HCT116 (cell line): ENCODE measurements around the gene SYT3. TPM values are rescaled to one million over a fixed set of nuclear protein-coding genes. Genes with fewer than 3 reads are reported as not detected.

ENCODE experiments used
- ATAC-seq: fragments of 200-7000 bp; cut with Tn5 transposase; 2 replicates; pipeline ENCODE4 v1.9.1; 2020; ENCODE audit warnings: mild to moderate bottlenecking, moderate library complexity
- BruUV-seq: library from RNA; stranded (reverse); fragments of 400-500 nt; replicated peaks from 2 replicates; lab custom pipeline; 2021; lab: Mats Ljungman, UMichigan
- CTCF ChIA-PET: fragments of 300-600 bp; sonication (Branson Sonifier 250); formaldehyde crosslinking; loops from one replicate; lab custom pipeline; 2021; ENCODE audit warnings: antibody characterized with exemption; lab: Charles Lee
- POLR2A ChIA-PET: fragments of 300-600, 350-600 bp; sonication (Branson Sonifier 250); formaldehyde crosslinking; loops from one replicate; lab custom pipeline; 2021; ENCODE audit warnings: antibody characterized with exemption; lab: Charles Lee
- RAD21 ChIA-PET, 2 experiments: fragments of 300-600 bp; sonication (Branson Sonifier 250); formaldehyde crosslinking; loops; one replicate each; lab custom pipeline; 2023; ENCODE audit warnings: low total read pairs in 2 of 2; ENCODE audit not compliant: uncharacterized antibody in 2 of 2, unreplicated experiment in 2 of 2, low non-redundant PET in 1 of 2; lab: Charles Lee
- DNase-seq: peaks from one replicate; pipeline ENCODE4 v3.0.0-alpha.2; 2010; ENCODE audit warnings: low read depth, low spot score
- H2AFZ ChIP-seq: fragments of 200-600 bp; shearing (Covaris generic), sonication (generic); 2 replicates; pipeline ENCODE4 v1.6.1; 2017; ENCODE audit warnings: low read depth, mixed run types, mixed read lengths, antibody characterized with exemption, low read length; ENCODE audit not compliant: poor library complexity, severe bottlenecking
- H3K27ac ChIP-seq: 2 replicates; pipeline ENCODE4 v1.5.1; 2012; ENCODE audit warnings: low read depth, low read length
- H3K27me3 ChIP-seq: fragments of 200-600 bp; sonication (generic); 2 replicates; pipeline ENCODE4 v1.6.1; 2016; ENCODE audit warnings: mixed run types, low read length, mixed read lengths; ENCODE audit not compliant: insufficient read depth
- H3K36me3 ChIP-seq, 2 experiments: fragments of 200-500 bp in 1 of 2; fragments of 200-600 bp in 1 of 2; sonication (Bioruptor generic) in 1 of 2; sonication (generic) in 1 of 2; 2 replicates each; pipeline versions ENCODE4 v1.5.1 to v1.6.1; 2014 to 2016; ENCODE audit warnings: low read length in 2 of 2, inconsistent platforms in 1 of 2, mixed read lengths in 1 of 2, mixed run types in 1 of 2; ENCODE audit not compliant: insufficient read depth in 2 of 2, control insufficient read depth in 1 of 2
- H3K4me1 ChIP-seq, 2 experiments: fragments of 200-600 bp in 1 of 2; sonication (generic) in 1 of 2; 2 replicates each; pipeline versions ENCODE4 v1.5.1 to v1.6.1; 2012 to 2017; ENCODE audit warnings: low read length in 2 of 2, inconsistent platforms in 1 of 2, mild to moderate bottlenecking in 1 of 2, mixed read lengths in 1 of 2, mixed run types in 1 of 2, moderate library complexity in 1 of 2; ENCODE audit not compliant: insufficient read depth in 2 of 2, control insufficient read depth in 1 of 2
- H3K4me2 ChIP-seq: fragments of 200-600 bp; sonication (generic); 2 replicates; pipeline ENCODE4 v1.6.1; 2017; ENCODE audit warnings: mixed run types, low read length, mixed read lengths
- H3K4me3 ChIP-seq, 2 experiments: fragments of 200-600 bp in 1 of 2; sonication (generic) in 1 of 2; replicated peaks in 1 of 2; 2 replicates each; pipeline ENCODE4 v1.5.1; 2011 to 2016; ENCODE audit warnings: low read length in 2 of 2, control low read depth in 1 of 2, low read depth in 1 of 2, mild to moderate bottlenecking in 1 of 2, mixed read lengths in 1 of 2, mixed run types in 1 of 2
- H3K79me2 ChIP-seq: fragments of 200-600 bp; sonication (generic); 2 replicates; pipeline ENCODE4 v1.6.1; 2017; ENCODE audit warnings: mild to moderate bottlenecking, mixed run types, low read length, moderate library complexity, mixed read lengths; ENCODE audit not compliant: insufficient read depth
- H3K9ac ChIP-seq: fragments of 200-600 bp; sonication (generic); 2 replicates; pipeline ENCODE4 v1.6.1; 2016; ENCODE audit warnings: low read length, mixed read lengths
- H3K9me2 ChIP-seq: fragments of 200-600 bp; sonication (generic), shearing (Covaris generic); 2 replicates; pipeline ENCODE4 v1.6.1; 2017; ENCODE audit warnings: mixed run types, mild to moderate bottlenecking, moderate library complexity; ENCODE audit not compliant: insufficient read depth
- H3K9me3 ChIP-seq, 2 experiments: fragments of 200-500 bp in 1 of 2; fragments of 200-600 bp in 1 of 2; sonication (Bioruptor generic) in 1 of 2; sonication (generic) in 1 of 2; 2 replicates each; pipeline ENCODE4 v1.6.1; 2014 to 2017; ENCODE audit warnings: low read length in 2 of 2, mixed read lengths in 2 of 2, inconsistent platforms in 1 of 2, low read depth in 1 of 2, mild to moderate bottlenecking in 1 of 2, mixed run types in 1 of 2, moderate library complexity in 1 of 2; ENCODE audit not compliant: control insufficient read depth in 1 of 2, insufficient read depth in 1 of 2
- H4K20me1 ChIP-seq: fragments of 200-600 bp; sonication (generic), shearing (Covaris generic); 2 replicates; pipeline ENCODE4 v1.6.1; 2017; ENCODE audit warnings: mixed run types, mild to moderate bottlenecking, moderate library complexity; ENCODE audit not compliant: insufficient read depth
- ATF3 ChIP-seq: IDR thresholded peaks from 2 replicates; pipeline ENCODE4 v1.6.1; 2012
- CBX3 ChIP-seq: IDR thresholded peaks from 2 replicates; pipeline ENCODE4 v1.6.1; 2012; ENCODE audit warnings: low read depth
- CEBPB ChIP-seq: IDR thresholded peaks from 2 replicates; pipeline ENCODE4 v1.6.1; 2012; ENCODE audit warnings: low read depth
- CTCF ChIP-seq, 3 experiments: fragments of 200-600 bp in 1 of 3; sonication (generic) in 1 of 3; IDR thresholded peaks in 2 of 3; conservative IDR thresholded peaks in 1 of 3; 2 replicates each; pipeline ENCODE4 v1.5.1; 2012 to 2017; ENCODE audit warnings: low read depth in 2 of 3, low read length in 2 of 3, antibody characterized with exemption in 1 of 3, borderline replicate concordance in 1 of 3, control low read depth in 1 of 3, mild to moderate bottlenecking in 1 of 3, mixed read lengths in 1 of 3, mixed run types in 1 of 3, moderate library complexity in 1 of 3; ENCODE audit not compliant: insufficient read depth in 1 of 3
- EGR1 ChIP-seq: IDR thresholded peaks from 2 replicates; pipeline ENCODE4 v1.6.1; 2012; ENCODE audit warnings: low read depth
- ELF1 ChIP-seq: IDR thresholded peaks from 2 replicates; pipeline ENCODE4 v1.6.1; 2012; ENCODE audit warnings: low read depth, borderline replicate concordance
- EZH2 ChIP-seq: fragments of 200-600 bp; sonication (generic); IDR thresholded peaks from 2 replicates; pipeline ENCODE4 v1.6.1; 2017; ENCODE audit warnings: antibody characterized with exemption, mixed run types
- EZH2phosphoT487 ChIP-seq: fragments of 200-600 bp; IDR thresholded peaks from 2 replicates; pipeline ENCODE4 v1.6.1; 2018; ENCODE audit warnings: antibody characterized with exemption, borderline replicate concordance
- JUND ChIP-seq: IDR thresholded peaks from 2 replicates; pipeline ENCODE4 v1.6.1; 2012
- POLR2A ChIP-seq: IDR thresholded peaks from 2 replicates; pipeline ENCODE4 v1.7.0; 2011; ENCODE audit warnings: borderline replicate concordance; ENCODE audit not compliant: insufficient read depth, insufficient read length; ENCODE audit errors: extremely low read depth
- RAD21 ChIP-seq: IDR thresholded peaks from 2 replicates; pipeline ENCODE4 v1.6.1; 2012; ENCODE audit warnings: low read depth, mild to moderate bottlenecking
- SRF ChIP-seq: IDR thresholded peaks from 2 replicates; pipeline ENCODE4 v1.6.1; 2012; ENCODE audit warnings: low read depth
- TCF7L2 ChIP-seq: IDR thresholded peaks from 2 replicates; pipeline ENCODE4 v1.7.0; 2011; ENCODE audit warnings: borderline replicate concordance, inconsistent platforms; ENCODE audit not compliant: insufficient read depth, insufficient read length; ENCODE audit errors: extremely low read depth
- YY1 ChIP-seq: IDR thresholded peaks from 2 replicates; pipeline ENCODE4 v1.6.1; 2011; ENCODE audit warnings: low read length, low read depth, moderate library complexity, mild to moderate bottlenecking; ENCODE audit not compliant: insufficient replicate concordance; ENCODE audit errors: extremely low read depth
- ZFX ChIP-seq: fragments of 450-650 bp; IDR thresholded peaks from 2 replicates; pipeline ENCODE4 v1.6.1; 2017
- ZNF274 ChIP-seq: fragments of 200-500 bp; sonication (Bioruptor generic); IDR thresholded peaks from 2 replicates; pipeline ENCODE4 v1.6.1; 2014; ENCODE audit warnings: mild to moderate bottlenecking, low read depth, low read length, inconsistent platforms
- intact Hi-C: fragments of 100-400 bp; cut with micrococcal nuclease; formaldehyde crosslinking; loops from 2 replicates; pipeline ENCODE4 v1.10.0; 2022
- total RNA-seq: library from RNA; stranded (reverse); gene quantifications from one replicate; pipeline ENCODE4 v1.2.1, GENCODE V29; 2021; ENCODE audit not compliant: unreplicated experiment
- TF ChIP-seq, protein P1 (sequence below): IDR thresholded peaks from 2 replicates; pipeline ENCODE4 v1.6.1; 2012
- TF ChIP-seq, protein P2 (sequence below): IDR thresholded peaks from 2 replicates; pipeline ENCODE4 v1.6.1; 2011; ENCODE audit warnings: mild to moderate bottlenecking, low read length, moderate library complexity; ENCODE audit not compliant: insufficient replicate concordance; ENCODE audit errors: extremely low read depth

Gene SYT3
- total RNA-seq, 1 experiment from 2014 or later, result 4.6 TPM

GRCh38 chr19:50633359-50633758 lies 6.3 kb downstream of the SYT3 start:
- CTCF ChIA-PET, result no interaction called here
- ATAC-seq (no peak), DNase-seq (no peak)
- RAD21 ChIA-PET, result no interaction called here
- POLR2A ChIA-PET, result no interaction called here
- no peak overlapping the region for H2AFZ ChIP-seq
- no peak overlapping the region for H3K4me2 ChIP-seq
- no peak overlapping the region for H3K9ac ChIP-seq
- H3K27me3 ChIP-seq, result peaks cover 6% of the 10 kb centered on the region; the same call in 1 of the 2 replicates
- intact Hi-C loops, result no loop called here
- no peaks in the 10 kb centered on the region for H3K9me2 ChIP-seq
- peaks cover 7% of the 10 kb centered on the region in 2 experiments; a peak in 2 of 4 replicates for H3K9me3 ChIP-seq
- BruUV-seq, result no TSS peak
- no peak overlapping the region for H3K27ac ChIP-seq
- H4K20me1 ChIP-seq, result no peaks in the 10 kb centered on the region
- no peaks in the 10 kb centered on the region for H3K36me3 ChIP-seq
- TF ChIP-seq ZNF274 (no peak), TCF7L2 (no peak), YY1 (no peak), EZH2phosphoT487 (no peak), CBX3 (no peak), ATF3 (no peak), EGR1 (no peak), RAD21 (no peak), CTCF (IDR thresholded peaks at IDR 0.05 in 2 of 3, conservative IDR thresholded peaks at IDR 0.05 in 1 of 3; ENCODE audit: borderline replicate concordance in 1 of 3, insufficient read depth in 1 of 3, low read depth in 2 of 3, low read length in 2 of 3) (no peak), ZFX (no peak), EZH2 (no peak), SRF (no peak), CEBPB (no peak), POLR2A (no peak), JUND (no peak), ELF1 (no peak)
- TF ChIP-seq, protein P1, sequence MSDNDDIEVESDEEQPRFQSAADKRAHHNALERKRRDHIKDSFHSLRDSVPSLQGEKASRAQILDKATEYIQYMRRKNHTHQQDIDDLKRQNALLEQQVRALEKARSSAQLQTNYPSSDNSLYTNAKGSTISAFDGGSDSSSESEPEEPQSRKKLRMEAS, result no peak
- TF ChIP-seq, protein P2, sequence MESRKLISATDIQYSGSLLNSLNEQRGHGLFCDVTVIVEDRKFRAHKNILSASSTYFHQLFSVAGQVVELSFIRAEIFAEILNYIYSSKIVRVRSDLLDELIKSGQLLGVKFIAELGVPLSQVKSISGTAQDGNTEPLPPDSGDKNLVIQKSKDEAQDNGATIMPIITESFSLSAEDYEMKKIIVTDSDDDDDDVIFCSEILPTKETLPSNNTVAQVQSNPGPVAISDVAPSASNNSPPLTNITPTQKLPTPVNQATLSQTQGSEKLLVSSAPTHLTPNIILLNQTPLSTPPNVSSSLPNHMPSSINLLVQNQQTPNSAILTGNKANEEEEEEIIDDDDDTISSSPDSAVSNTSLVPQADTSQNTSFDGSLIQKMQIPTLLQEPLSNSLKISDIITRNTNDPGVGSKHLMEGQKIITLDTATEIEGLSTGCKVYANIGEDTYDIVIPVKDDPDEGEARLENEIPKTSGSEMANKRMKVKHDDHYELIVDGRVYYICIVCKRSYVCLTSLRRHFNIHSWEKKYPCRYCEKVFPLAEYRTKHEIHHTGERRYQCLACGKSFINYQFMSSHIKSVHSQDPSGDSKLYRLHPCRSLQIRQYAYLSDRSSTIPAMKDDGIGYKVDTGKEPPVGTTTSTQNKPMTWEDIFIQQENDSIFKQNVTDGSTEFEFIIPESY, result no peak
- H3K4me3 ChIP-seq, result no peak overlapping the region
- H3K4me1 ChIP-seq, result no peaks in the 10 kb centered on the region
- no peaks in the 10 kb centered on the region for H3K79me2 ChIP-seq
